ENCODE data around the gene MANBA. TPM values are rescaled to one million over a fixed set of nuclear protein-coding genes. Genes with fewer than 3 reads are reported as not detected.

Gene MANBA
- total and polyA plus RNA-seq, 2 of the 13 experiments (the other 11 are each of a cell fraction or from before 2014, with no cell fraction given): 11.7 to 33.3 TPM

DNA sequence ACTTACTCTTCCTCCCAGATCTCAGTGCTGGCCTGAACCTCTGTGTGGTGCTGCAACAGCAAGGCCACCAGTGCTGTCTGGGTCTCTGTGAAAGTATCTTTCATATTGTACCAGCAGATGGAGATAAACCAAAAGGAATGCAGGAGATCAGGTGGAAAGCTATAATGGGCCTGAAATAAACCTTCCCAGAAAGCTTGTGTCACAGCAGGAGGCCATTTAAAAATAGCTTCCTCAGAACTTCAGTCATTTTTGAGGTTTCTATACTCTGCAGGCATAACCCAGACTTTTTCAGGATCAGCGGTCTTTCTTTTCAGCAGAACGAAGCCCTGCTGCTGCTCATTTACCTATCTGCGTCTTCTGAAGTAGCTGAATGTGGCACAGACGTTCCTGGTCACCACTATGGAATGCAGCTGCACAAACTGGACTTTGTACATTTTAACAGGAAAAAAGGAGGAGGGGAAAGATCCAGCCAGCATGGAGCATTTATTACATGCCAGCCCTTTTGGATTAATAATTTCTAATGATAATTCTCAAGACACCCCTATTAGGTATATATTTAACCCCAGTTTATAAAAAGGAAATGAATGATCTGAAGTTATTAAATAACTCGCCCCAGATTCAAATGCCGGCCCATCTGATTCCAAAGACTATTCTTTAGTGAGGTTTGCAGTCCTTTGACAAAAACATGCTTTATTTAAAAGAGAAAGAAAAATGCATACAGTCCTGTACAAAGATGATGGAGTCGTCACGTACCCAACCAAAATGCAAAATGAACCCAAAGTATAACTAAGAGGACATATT lies 139.9 kb downstream of the MANBA start (continued):
- TF ChIP-seq, protein P1, sequence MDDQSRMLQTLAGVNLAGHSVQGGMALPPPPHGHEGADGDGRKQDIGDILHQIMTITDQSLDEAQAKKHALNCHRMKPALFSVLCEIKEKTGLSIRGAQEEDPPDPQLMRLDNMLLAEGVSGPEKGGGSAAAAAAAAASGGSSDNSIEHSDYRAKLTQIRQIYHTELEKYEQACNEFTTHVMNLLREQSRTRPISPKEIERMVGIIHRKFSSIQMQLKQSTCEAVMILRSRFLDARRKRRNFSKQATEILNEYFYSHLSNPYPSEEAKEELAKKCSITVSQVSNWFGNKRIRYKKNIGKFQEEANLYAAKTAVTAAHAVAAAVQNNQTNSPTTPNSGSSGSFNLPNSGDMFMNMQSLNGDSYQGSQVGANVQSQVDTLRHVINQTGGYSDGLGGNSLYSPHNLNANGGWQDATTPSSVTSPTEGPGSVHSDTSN (CRISPR knock-in tag; IDR thresholded peaks at IDR 0.05; ENCODE audit: borderline replicate concordance): no peak
- peak; percentile 70; the same call in 1 of the 2 replicates for TF ChIP-seq ERF (CRISPR knock-in tag; IDR thresholded peaks at IDR 0.05)
- no peak for TF ChIP-seq ZNF709 (CRISPR knock-in tag; IDR thresholded peaks at IDR 0.05)
- TF ChIP-seq CENPT (CRISPR knock-in tag; IDR thresholded peaks at IDR 0.05; ENCODE audit: low read depth): no peak
- TF ChIP-seq ZNF501 (CRISPR knock-in tag; IDR thresholded peaks at IDR 0.05): no peak
- TF ChIP-seq, protein P2, sequence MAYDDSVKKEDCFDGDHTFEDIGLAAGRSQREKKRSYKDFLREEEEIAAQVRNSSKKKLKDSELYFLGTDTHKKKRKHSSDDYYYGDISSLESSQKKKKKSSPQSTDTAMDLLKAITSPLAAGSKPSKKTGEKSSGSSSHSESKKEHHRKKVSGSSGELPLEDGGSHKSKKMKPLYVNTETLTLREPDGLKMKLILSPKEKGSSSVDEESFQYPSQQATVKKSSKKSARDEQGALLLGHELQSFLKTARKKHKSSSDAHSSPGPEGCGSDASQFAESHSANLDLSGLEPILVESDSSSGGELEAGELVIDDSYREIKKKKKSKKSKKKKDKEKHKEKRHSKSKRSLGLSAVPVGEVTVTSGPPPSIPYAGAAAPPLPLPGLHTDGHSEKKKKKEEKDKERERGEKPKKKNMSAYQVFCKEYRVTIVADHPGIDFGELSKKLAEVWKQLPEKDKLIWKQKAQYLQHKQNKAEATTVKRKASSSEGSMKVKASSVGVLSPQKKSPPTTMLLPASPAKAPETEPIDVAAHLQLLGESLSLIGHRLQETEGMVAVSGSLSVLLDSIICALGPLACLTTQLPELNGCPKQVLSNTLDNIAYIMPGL (CRISPR knock-in tag; IDR thresholded peaks at IDR 0.05; ENCODE audit: borderline replicate concordance in 1 of 2, low read depth in 1 of 2): peak; percentile 50 to 77
- no peak for TF ChIP-seq ZNF616 (CRISPR knock-in tag; IDR thresholded peaks at IDR 0.05; ENCODE audit: low read depth)
- TF ChIP-seq, protein P3, sequence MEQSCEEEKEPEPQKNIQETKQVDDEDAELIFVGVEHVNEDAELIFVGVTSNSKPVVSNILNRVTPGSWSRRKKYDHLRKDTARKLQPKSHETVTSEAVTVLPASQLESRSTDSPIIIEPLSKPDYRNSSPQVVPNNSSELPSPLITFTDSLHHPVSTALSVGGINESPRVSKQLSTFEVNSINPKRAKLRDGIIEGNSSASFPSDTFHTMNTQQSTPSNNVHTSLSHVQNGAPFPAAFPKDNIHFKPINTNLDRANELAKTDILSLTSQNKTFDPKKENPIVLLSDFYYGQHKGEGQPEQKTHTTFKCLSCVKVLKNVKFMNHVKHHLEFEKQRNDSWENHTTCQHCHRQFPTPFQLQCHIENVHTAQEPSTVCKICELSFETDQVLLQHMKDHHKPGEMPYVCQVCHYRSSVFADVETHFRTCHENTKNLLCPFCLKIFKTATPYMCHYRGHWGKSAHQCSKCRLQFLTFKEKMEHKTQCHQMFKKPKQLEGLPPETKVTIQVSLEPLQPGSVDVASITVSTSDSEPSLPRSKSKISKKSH (CRISPR knock-in tag; IDR thresholded peaks at IDR 0.05; ENCODE audit: borderline replicate concordance): no peak
- TF ChIP-seq, protein P4, sequence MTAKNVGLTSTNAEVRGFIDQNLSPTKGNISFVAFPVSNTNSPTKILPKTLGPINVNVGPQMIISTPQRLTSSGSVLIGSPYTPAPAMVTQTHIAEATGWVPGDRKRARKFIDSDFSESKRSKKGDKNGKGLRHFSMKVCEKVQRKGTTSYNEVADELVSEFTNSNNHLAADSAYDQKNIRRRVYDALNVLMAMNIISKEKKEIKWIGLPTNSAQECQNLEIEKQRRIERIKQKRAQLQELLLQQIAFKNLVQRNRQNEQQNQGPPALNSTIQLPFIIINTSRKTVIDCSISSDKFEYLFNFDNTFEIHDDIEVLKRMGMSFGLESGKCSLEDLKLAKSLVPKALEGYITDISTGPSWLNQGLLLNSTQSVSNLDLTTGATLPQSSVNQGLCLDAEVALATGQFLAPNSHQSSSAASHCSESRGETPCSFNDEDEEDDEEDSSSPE (CRISPR knock-in tag; IDR thresholded peaks at IDR 0.05): no peak
- no peak for TF ChIP-seq U2AF2 (IDR thresholded peaks at IDR 0.05; ENCODE audit: low read depth, low read length)
- TF ChIP-seq KAT2B (IDR thresholded peaks at IDR 0.05; ENCODE audit: borderline replicate concordance, low read depth, low read length): no peak
- TF ChIP-seq, protein P5, sequence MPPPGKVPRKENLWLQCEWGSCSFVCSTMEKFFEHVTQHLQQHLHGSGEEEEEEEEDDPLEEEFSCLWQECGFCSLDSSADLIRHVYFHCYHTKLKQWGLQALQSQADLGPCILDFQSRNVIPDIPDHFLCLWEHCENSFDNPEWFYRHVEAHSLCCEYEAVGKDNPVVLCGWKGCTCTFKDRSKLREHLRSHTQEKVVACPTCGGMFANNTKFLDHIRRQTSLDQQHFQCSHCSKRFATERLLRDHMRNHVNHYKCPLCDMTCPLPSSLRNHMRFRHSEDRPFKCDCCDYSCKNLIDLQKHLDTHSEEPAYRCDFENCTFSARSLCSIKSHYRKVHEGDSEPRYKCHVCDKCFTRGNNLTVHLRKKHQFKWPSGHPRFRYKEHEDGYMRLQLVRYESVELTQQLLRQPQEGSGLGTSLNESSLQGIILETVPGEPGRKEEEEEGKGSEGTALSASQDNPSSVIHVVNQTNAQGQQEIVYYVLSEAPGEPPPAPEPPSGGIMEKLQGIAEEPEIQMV (CRISPR knock-in tag; IDR thresholded peaks at IDR 0.05; ENCODE audit: low read depth): no peak
- no peak for TF ChIP-seq HMG20B (CRISPR knock-in tag; conservative IDR thresholded peaks at IDR 0.05)
- no peak for TF ChIP-seq ZNF160 (CRISPR knock-in tag; IDR thresholded peaks at IDR 0.05)
- TF ChIP-seq RAD21 (CRISPR knock-in tag; IDR thresholded peaks at IDR 0.05): peak; percentile 76
- TF ChIP-seq TCF7L2 (IDR thresholded peaks at IDR 0.05; ENCODE audit: low read depth, low read length): no peak
- TF ChIP-seq, protein P6, sequence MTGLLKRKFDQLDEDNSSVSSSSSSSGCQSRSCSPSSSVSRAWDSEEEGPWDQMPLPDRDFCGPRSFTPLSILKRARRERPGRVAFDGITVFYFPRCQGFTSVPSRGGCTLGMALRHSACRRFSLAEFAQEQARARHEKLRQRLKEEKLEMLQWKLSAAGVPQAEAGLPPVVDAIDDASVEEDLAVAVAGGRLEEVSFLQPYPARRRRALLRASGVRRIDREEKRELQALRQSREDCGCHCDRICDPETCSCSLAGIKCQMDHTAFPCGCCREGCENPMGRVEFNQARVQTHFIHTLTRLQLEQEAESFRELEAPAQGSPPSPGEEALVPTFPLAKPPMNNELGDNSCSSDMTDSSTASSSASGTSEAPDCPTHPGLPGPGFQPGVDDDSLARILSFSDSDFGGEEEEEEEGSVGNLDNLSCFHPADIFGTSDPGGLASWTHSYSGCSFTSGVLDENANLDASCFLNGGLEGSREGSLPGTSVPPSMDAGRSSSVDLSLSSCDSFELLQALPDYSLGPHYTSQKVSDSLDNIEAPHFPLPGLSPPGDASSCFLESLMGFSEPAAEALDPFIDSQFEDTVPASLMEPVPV (CRISPR knock-in tag; IDR thresholded peaks at IDR 0.05): no peak
- TF ChIP-seq ZNF605 (CRISPR knock-in tag; IDR thresholded peaks at IDR 0.05): peak; percentile 60; the same call in 1 of the 2 replicates
- TF ChIP-seq JUNB (CRISPR knock-in tag; IDR thresholded peaks at IDR 0.05; ENCODE audit: borderline replicate concordance): no peak
